ENCODE data around the gene ATG10. TPM values are rescaled to one million over a fixed set of nuclear protein-coding genes. Genes with fewer than 3 reads are reported as not detected.

Gene ATG10
- total RNA-seq, 1 donor from 2014 or later, result 6.4 TPM

GRCh38 chr5:82291420-82291819 is 319.6 kb downstream of the ATG10 start:
- H3K27me3 ChIP-seq (ENCODE audit: control insufficient read depth, insufficient read depth, low read length), result no peaks in the 10 kb centered on the region
- no peak for TF ChIP-seq CTCF (IDR thresholded peaks at IDR 0.05; ENCODE audit: insufficient read depth, low read length, poor library complexity, severe bottlenecking)
- no peaks in the 10 kb centered on the region for H3K36me3 ChIP-seq (ENCODE audit: control insufficient read depth, insufficient read depth, low read length)

GRCh38 chr5:82295144-82295543 is 323.3 kb downstream of the ATG10 start:
- Histone ChIP-seq H3K27me3 (ENCODE audit: control insufficient read depth, insufficient read depth, low read length) (no peaks in the 10 kb centered on the region), H3K4me3 (ENCODE audit: low read depth, low read length) (no peak overlapping the region), H3K36me3 (ENCODE audit: control insufficient read depth, insufficient read depth, low read length) (no peaks in the 10 kb centered on the region)
- no peak for TF ChIP-seq CTCF (IDR thresholded peaks at IDR 0.05; ENCODE audit: insufficient read depth, low read length, poor library complexity, severe bottlenecking)
- DNase-seq (ENCODE audit: low read depth), result no peak

More at GRCh38 chr5:82291420-82291819, 319.6 kb downstream of the ATG10 start:
- no peak for DNase-seq (ENCODE audit: low read depth)
- H3K4me3 ChIP-seq (ENCODE audit: low read depth, low read length), result no peak overlapping the region

GRCh38 chr5:82295959-82296531 is 324.2 kb downstream of the ATG10 start:
- H3K36me3 ChIP-seq (ENCODE audit: control insufficient read depth, insufficient read depth, low read length), result no peaks in the 10 kb centered on the region
- TF ChIP-seq CTCF (IDR thresholded peaks at IDR 0.05; ENCODE audit: insufficient read depth, low read length, poor library complexity, severe bottlenecking), result no peak

GRCh38 chr5:82296929-82297328 is 325.1 kb downstream of the ATG10 start:
- no peaks in the 10 kb centered on the region for H3K27me3 ChIP-seq (ENCODE audit: control insufficient read depth, insufficient read depth, low read length)

More at GRCh38 chr5:82295959-82296531, 324.2 kb downstream of the ATG10 start:
- Histone ChIP-seq H3K27me3 (ENCODE audit: control insufficient read depth, insufficient read depth, low read length) (no peaks in the 10 kb centered on the region), H3K4me3 (ENCODE audit: low read depth, low read length) (no peak overlapping the region)
- DNase-seq (ENCODE audit: low read depth), result no peak

GRCh38 chr5:82297711-82298110 is 325.9 kb downstream of the ATG10 start:
- Histone ChIP-seq H3K36me3 (ENCODE audit: control insufficient read depth, insufficient read depth, low read length) (no peaks in the 10 kb centered on the region), H3K4me3 (ENCODE audit: low read depth, low read length) (no peak overlapping the region), H3K27me3 (ENCODE audit: control insufficient read depth, insufficient read depth, low read length) (no peaks in the 10 kb centered on the region)
- no peak for TF ChIP-seq CTCF (IDR thresholded peaks at IDR 0.05; ENCODE audit: insufficient read depth, low read length, poor library complexity, severe bottlenecking)
- no peak for DNase-seq (ENCODE audit: low read depth)

More at GRCh38 chr5:82296929-82297328, 325.1 kb downstream of the ATG10 start:
- no peak for DNase-seq (ENCODE audit: low read depth)
- no peak for TF ChIP-seq CTCF (IDR thresholded peaks at IDR 0.05; ENCODE audit: insufficient read depth, low read length, poor library complexity, severe bottlenecking)
- no peak overlapping the region for H3K4me3 ChIP-seq (ENCODE audit: low read depth, low read length)
- H3K36me3 ChIP-seq (ENCODE audit: control insufficient read depth, insufficient read depth, low read length), result no peaks in the 10 kb centered on the region

- DNase-seq (ENCODE audit: low read depth), result no peak
- Histone ChIP-seq H3K4me3 (ENCODE audit: low read depth, low read length) (no peak overlapping the region), H3K36me3 (ENCODE audit: control insufficient read depth, insufficient read depth, low read length) (no peaks in the 10 kb centered on the region), H3K27me3 (ENCODE audit: control insufficient read depth, insufficient read depth, low read length) (no peaks in the 10 kb centered on the region)
- TF ChIP-seq CTCF (IDR thresholded peaks at IDR 0.05; ENCODE audit: insufficient read depth, low read length, poor library complexity, severe bottlenecking), result no peak
These were observed 326.8 kb downstream of the ATG10 start for GRCh38 chr5:82298668-82299067.
